ENCODE measurements around the gene LNP1. TPM values are rescaled to one million over a fixed set of nuclear protein-coding genes. Genes with fewer than 3 reads are reported as not detected.

Gene LNP1
- total and polyA plus RNA-seq, 9 donors = 5.5 to 8.2 (median 6.4) TPM

GRCh38 chr3:100364421-100364820, 36.9 kb upstream of the LNP1 start:
- H3K4me3 ChIP-seq (ENCODE audit: low read length) = no peak overlapping the region
- peaks cover 32% of the 10 kb centered on the region for H3K36me3 ChIP-seq (ENCODE audit: control insufficient read depth, insufficient read depth, low read length)
- DNase-seq = no peak
- H3K27ac ChIP-seq (ENCODE audit: low read length) = no peak overlapping the region
- peaks cover 3% of the 10 kb centered on the region for H3K9me3 ChIP-seq (replicated peaks; ENCODE audit: control insufficient read depth, low read depth, low read length)
- no peaks in the 10 kb centered on the region for H3K4me1 ChIP-seq (ENCODE audit: control insufficient read depth, insufficient read depth, low read length)
- H3K27me3 ChIP-seq (ENCODE audit: control insufficient read depth, insufficient read depth, low read length) = no peaks in the 10 kb centered on the region
- no CpG with 5 or more reads among the region's 3 CpGs for WGBS (ENCODE audit: insufficient coverage)

GRCh38 chr3:100366424-100366823, 34.9 kb upstream of the LNP1 start:
- no peak for DNase-seq
- no peak overlapping the region for H3K4me3 ChIP-seq (ENCODE audit: low read length)
- H3K9me3 ChIP-seq (replicated peaks; ENCODE audit: control insufficient read depth, low read depth, low read length) = peaks cover 3% of the 10 kb centered on the region
- no peaks in the 10 kb centered on the region for H3K27me3 ChIP-seq (ENCODE audit: control insufficient read depth, insufficient read depth, low read length)
- no CpG with 5 or more reads among the region's 2 CpGs for WGBS (ENCODE audit: insufficient coverage)
- no peaks in the 10 kb centered on the region for H3K4me1 ChIP-seq (ENCODE audit: control insufficient read depth, insufficient read depth, low read length)
- H3K36me3 ChIP-seq (ENCODE audit: control insufficient read depth, insufficient read depth, low read length) = peaks cover 40% of the 10 kb centered on the region
- no peak overlapping the region for H3K27ac ChIP-seq (ENCODE audit: low read length)

DNA sequence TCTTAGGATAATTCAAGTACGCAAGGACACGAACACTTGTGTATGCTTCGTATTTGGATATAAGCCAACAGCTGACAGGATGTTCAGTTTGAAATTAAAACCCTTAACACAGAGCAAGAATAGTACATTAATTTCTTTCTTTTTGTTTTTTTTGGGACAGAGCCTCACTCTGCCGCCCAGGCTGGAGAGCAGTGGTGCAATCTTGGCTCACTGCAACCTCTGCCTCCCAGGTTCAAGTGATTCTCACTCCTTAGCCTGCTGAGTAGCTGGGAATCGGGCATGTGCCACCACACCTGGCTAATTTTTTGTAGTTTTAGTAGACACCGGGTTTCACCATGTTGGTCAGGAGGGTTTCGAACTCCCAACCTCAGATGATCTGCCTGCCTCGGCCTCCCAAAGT, 32.9 kb upstream of the LNP1 start:
- 93% methylated on average over 4 of the region's 8 CpGs for WGBS (ENCODE audit: insufficient coverage)
- Histone ChIP-seq H3K36me3 (ENCODE audit: control insufficient read depth, insufficient read depth, low read length) (peaks cover 39% of the 10 kb centered on the region), H3K4me1 (ENCODE audit: control insufficient read depth, insufficient read depth, low read length) (no peaks in the 10 kb centered on the region), H3K9me3 (replicated peaks; ENCODE audit: control insufficient read depth, low read depth, low read length) (no peaks in the 10 kb centered on the region), H3K4me3 (ENCODE audit: low read length) (no peak overlapping the region), H3K27ac (ENCODE audit: low read length) (no peak overlapping the region), H3K27me3 (ENCODE audit: control insufficient read depth, insufficient read depth, low read length) (no peaks in the 10 kb centered on the region)
- no peak for DNase-seq

DNA sequence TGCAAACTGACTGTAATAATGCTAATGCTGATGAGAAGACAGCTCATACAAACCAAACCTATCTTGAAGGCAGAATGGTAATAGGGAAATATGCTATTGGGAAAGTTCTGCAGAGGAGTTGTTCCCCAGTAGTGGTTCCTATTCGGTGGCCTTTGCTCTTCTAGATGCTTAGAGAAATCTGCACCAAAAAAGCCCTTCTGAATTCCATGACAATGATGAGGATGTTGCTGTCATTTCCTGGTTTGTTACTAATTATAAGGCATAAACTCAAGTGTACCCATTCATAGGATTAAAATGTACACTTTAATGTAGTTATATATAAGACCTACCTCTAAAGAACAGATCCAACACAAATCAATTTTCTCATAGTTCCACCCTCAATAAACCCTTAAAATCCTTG, 30.6 kb upstream of the LNP1 start:
- no peak overlapping the region for H3K4me3 ChIP-seq (ENCODE audit: low read length)
- no peaks in the 10 kb centered on the region for H3K27me3 ChIP-seq (ENCODE audit: control insufficient read depth, insufficient read depth, low read length)
- H3K36me3 ChIP-seq (ENCODE audit: control insufficient read depth, insufficient read depth, low read length) = peaks cover 32% of the 10 kb centered on the region
- no peak for DNase-seq
- no CpG with 5 or more reads among the region's 1 CpG for WGBS (ENCODE audit: insufficient coverage)
- H3K27ac ChIP-seq (ENCODE audit: low read length) = no peak overlapping the region
- H3K4me1 ChIP-seq (ENCODE audit: control insufficient read depth, insufficient read depth, low read length) = no peaks in the 10 kb centered on the region
- H3K9me3 ChIP-seq (replicated peaks; ENCODE audit: control insufficient read depth, low read depth, low read length) = no peaks in the 10 kb centered on the region

GRCh38 chr3:100374521-100374920, 26.8 kb upstream of the LNP1 start:
- H3K36me3 ChIP-seq (ENCODE audit: control insufficient read depth, insufficient read depth, low read length) = peaks cover 37% of the 10 kb centered on the region
- H3K27me3 ChIP-seq (ENCODE audit: control insufficient read depth, insufficient read depth, low read length) = no peaks in the 10 kb centered on the region
- no peak overlapping the region for H3K4me3 ChIP-seq (ENCODE audit: low read length)

GRCh38 chr3:100376301-100376700, 25.0 kb upstream of the LNP1 start:
- Histone ChIP-seq H3K9me3 (replicated peaks; ENCODE audit: control insufficient read depth, low read depth, low read length) (no peaks in the 10 kb centered on the region), H3K36me3 (ENCODE audit: control insufficient read depth, insufficient read depth, low read length) (peaks cover 40% of the 10 kb centered on the region), H3K4me1 (ENCODE audit: control insufficient read depth, insufficient read depth, low read length) (no peaks in the 10 kb centered on the region), H3K4me3 (ENCODE audit: low read length) (no peak overlapping the region), H3K27ac (ENCODE audit: low read length) (no peak overlapping the region), H3K27me3 (ENCODE audit: control insufficient read depth, insufficient read depth, low read length) (no peaks in the 10 kb centered on the region)
- WGBS (ENCODE audit: insufficient coverage) = 100% methylated on average over 2 of the region's 4 CpGs
- DNase-seq = no peak

More at GRCh38 chr3:100374521-100374920, 26.8 kb upstream of the LNP1 start:
- H3K9me3 ChIP-seq (replicated peaks; ENCODE audit: control insufficient read depth, low read depth, low read length) = no peaks in the 10 kb centered on the region
- no peaks in the 10 kb centered on the region for H3K4me1 ChIP-seq (ENCODE audit: control insufficient read depth, insufficient read depth, low read length)
- no peak for DNase-seq
- H3K27ac ChIP-seq (ENCODE audit: low read length) = no peak overlapping the region

GRCh38 chr3:100384733-100385525, 16.4 kb upstream of the LNP1 start:
- no peaks in the 10 kb centered on the region for H3K27me3 ChIP-seq (ENCODE audit: control insufficient read depth, insufficient read depth, low read length)
- H3K36me3 ChIP-seq (ENCODE audit: control insufficient read depth, insufficient read depth, low read length) = peaks cover 30% of the 10 kb centered on the region
- WGBS (ENCODE audit: insufficient coverage) = 87% methylated on average over 8 of the region's 8 CpGs
- H3K27ac ChIP-seq (ENCODE audit: low read length) = no peak overlapping the region
- no peak for DNase-seq
- no peak overlapping the region for H3K4me3 ChIP-seq (ENCODE audit: low read length)
- no peaks in the 10 kb centered on the region for H3K4me1 ChIP-seq (ENCODE audit: control insufficient read depth, insufficient read depth, low read length)
- H3K9me3 ChIP-seq (replicated peaks; ENCODE audit: control insufficient read depth, low read depth, low read length) = peaks cover 13% of the 10 kb centered on the region

GRCh38 chr3:100386437-100387074, 14.8 kb upstream of the LNP1 start:
- Histone ChIP-seq H3K9me3 (replicated peaks; ENCODE audit: control insufficient read depth, low read depth, low read length) (peaks cover 15% of the 10 kb centered on the region), H3K4me3 (ENCODE audit: low read length) (no peak overlapping the region), H3K27ac (ENCODE audit: low read length) (no peak overlapping the region), H3K4me1 (ENCODE audit: control insufficient read depth, insufficient read depth, low read length) (no peaks in the 10 kb centered on the region), H3K36me3 (ENCODE audit: control insufficient read depth, insufficient read depth, low read length) (peaks cover 21% of the 10 kb centered on the region), H3K27me3 (ENCODE audit: control insufficient read depth, insufficient read depth, low read length) (no peaks in the 10 kb centered on the region)
- DNase-seq = no peak

DNA sequence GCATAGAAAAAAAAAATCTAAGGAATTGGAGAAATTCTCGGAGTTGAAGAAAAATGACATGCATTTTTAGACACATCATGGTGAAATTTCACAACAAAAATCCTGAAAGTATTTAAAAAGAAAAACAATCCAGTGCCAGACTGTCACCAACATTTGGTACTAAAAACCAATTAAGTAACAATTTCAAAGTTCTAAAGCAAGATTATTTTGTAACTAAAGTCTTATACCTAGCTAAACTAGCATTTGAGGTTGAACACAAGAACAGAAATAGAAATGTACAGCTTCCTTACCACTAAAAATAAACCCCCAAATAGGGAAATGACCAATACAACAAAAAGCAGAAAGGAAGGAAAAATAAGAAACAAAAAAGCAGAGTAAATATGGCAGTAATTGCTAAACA, 12.3 kb upstream of the LNP1 start:
- Histone ChIP-seq H3K36me3 (ENCODE audit: control insufficient read depth, insufficient read depth, low read length) (peaks cover 12% of the 10 kb centered on the region), H3K4me1 (ENCODE audit: control insufficient read depth, insufficient read depth, low read length) (no peaks in the 10 kb centered on the region), H3K27ac (ENCODE audit: low read length) (no peak overlapping the region), H3K27me3 (ENCODE audit: control insufficient read depth, insufficient read depth, low read length) (no peaks in the 10 kb centered on the region), H3K9me3 (replicated peaks; ENCODE audit: control insufficient read depth, low read depth, low read length) (peaks cover 15% of the 10 kb centered on the region), H3K4me3 (ENCODE audit: low read length) (no peak overlapping the region)
- no CpG with 5 or more reads among the region's 1 CpG for WGBS (ENCODE audit: insufficient coverage)
- DNase-seq = no peak

DNA sequence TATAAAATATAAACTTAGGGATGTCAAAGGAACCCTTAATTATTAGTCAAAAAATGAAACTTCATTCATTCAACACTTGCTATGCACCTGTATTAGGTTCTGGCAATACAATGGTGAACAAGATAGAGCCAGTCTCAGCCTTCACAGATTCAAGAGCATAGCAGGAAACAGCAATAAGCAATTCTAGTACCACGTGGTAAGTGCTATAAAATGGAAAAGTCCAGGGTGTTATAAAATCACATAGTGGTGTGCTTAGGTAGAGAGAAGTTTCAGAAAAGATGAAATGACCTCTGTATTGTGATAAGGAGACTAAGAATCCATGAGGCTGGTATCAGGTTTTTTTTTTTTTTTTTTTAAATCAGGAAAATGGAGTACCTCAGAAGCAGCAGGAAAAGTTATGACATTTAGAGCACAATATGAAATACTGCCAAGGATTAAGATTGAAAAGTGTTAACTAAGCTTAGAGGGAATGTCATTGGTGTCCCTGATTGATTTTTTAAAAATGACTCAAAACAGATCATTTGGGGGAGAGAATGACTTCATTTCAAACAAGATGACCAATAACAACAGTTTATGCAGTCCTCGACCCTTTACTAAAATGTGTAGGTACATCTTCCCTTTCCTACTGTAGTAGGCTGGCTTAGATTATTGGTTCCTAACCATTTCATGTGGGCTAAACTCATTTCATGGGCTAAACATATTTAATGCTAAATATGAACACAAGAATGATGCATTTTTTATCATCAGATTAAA, 5.5 kb upstream of the LNP1 start:
- Histone ChIP-seq H3K27ac (ENCODE audit: low read length) (no peak overlapping the region), H3K4me1 (ENCODE audit: control insufficient read depth, insufficient read depth, low read length) (peaks cover 4% of the 10 kb centered on the region), H3K4me3 (ENCODE audit: low read length) (no peak overlapping the region), H3K36me3 (ENCODE audit: control insufficient read depth, insufficient read depth, low read length) (no peaks in the 10 kb centered on the region), H3K27me3 (ENCODE audit: control insufficient read depth, insufficient read depth, low read length) (no peaks in the 10 kb centered on the region), H3K9me3 (replicated peaks; ENCODE audit: control insufficient read depth, low read depth, low read length) (no peaks in the 10 kb centered on the region)
- no peak for DNase-seq
- no CpG with 5 or more reads among the region's 2 CpGs for WGBS (ENCODE audit: insufficient coverage)

Measured in muscle of leg (tissue), 11 donors.